DMS 273 treated with DMSO at 0.1 percent for 48 hours (cell line): ENCODE measurements around the gene ZMAT5.
A peak's percentile ranks its signal among the peaks of the same experiment; 100 is the strongest.

Experiments used
- DNase-seq: peaks from one replicate; lab custom pipeline; 2025; lab: John Stamatoyannopoulos, UW

The ZMAT5 gene

DNA sequence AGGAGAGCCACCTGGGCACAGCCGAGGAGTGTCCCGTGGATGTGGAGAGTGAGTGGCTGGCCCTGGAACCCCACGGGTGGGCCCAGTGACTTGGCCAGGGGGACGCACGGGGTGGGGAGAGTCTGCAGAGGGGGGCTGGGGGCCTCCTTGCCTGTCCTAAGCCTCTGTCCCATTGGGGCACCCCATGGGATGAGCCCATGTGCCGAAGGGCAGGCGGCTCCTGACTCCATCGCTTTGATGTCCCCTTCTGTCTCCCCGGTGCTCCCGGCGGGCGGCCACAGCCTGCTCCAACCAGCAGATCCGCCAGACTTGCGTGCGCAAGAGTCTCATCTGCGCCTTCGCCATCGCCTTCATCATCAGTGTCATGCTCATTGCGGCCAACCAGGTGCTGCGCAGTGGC, 37.6 kb downstream of the ZMAT5 start:
- DNase-seq, result no peak

DNA sequence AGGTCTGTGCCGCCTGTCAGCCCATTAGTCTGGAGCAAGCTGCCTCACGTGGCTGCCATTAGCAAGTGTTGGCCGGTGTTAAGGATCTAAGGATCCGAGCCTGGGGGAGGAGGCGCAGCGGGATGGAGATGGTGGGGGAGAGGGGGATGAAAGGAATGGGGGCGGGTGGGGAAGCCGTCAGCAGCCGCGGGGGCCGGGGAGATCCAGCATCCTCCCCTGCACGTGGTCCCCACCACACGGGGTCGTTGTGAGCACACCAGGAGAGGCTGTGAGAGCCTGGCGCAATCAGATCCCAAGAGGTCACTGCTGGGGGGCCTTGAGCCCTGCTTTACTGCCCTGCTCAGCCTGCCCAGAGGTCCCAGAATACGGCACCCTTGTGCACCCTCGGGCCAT, 39.7 kb downstream of the ZMAT5 start:
- DNase-seq, result no peak

DNA sequence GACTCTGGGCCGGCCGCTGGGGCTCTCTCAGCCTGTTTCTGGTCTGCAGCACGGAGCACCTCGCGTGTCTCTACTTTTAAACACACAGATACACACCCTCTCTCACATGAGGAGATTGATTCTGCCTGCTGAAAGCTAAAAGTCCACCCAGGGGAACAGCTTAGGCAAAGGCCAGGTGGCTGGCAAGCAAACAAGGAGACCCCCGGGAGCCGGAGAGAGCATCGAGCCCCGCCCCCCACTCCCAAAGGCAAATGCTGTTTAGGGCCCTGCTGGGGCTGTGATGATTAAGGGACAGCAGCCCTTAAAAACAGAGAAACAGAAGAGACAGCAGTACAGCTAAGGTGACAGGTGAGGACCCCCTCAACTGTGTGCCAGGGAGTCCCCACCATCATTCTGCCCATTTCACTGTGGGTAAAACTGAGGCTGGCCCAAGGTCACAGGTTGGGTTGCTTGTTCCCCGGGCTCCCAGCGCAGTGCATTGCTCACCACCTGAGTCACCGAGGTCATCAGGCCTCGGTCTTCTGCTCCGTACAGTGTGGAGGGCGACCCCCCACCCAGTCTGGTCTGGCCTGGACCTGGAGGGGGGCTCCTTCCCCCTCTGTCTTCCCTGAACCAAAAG, 40.2 kb downstream of the ZMAT5 start:
- no peak for DNase-seq

DNA sequence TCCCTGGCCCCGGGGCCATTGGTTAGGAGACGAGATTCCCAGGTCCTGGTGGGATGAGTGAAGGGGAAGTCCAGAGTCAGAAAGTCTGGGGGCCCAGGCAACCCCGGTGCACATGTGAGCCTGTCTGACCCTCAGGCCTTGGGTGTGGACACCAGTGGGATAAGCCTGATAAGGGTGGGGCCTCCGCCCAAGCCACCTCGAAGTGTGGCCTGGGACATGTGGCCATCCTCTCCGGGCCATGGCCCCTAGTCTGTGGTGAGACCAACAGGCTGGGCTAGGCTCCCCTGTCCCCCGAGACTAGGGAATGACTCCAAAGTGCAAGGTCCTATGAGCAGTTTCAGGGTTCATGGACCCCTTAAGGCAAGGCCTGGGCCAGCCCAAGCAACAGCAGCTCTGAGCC, 40.7 kb downstream of the ZMAT5 start:
- no peak for DNase-seq

DNA sequence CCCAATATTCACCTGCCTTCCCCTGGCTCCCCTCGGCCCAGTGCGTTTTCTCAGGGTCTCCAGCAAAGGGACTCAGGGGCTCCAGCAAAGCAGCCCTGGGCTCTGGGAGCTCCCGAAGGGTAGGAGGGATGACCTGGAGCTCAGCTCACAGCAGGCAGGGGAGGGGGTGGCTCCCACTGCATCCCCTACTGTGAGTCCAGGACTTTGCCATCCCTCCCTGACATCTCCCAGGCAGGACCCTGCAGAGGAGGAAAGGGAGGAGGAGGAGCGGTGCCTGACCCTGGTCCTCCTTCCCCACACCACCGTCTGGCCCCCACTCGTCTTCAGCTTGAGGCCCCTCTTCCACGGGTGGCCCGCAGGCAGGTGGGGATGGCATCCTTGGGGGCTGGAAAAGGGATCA, 42.0 kb downstream of the ZMAT5 start:
- DNase-seq, result no peak

DNA sequence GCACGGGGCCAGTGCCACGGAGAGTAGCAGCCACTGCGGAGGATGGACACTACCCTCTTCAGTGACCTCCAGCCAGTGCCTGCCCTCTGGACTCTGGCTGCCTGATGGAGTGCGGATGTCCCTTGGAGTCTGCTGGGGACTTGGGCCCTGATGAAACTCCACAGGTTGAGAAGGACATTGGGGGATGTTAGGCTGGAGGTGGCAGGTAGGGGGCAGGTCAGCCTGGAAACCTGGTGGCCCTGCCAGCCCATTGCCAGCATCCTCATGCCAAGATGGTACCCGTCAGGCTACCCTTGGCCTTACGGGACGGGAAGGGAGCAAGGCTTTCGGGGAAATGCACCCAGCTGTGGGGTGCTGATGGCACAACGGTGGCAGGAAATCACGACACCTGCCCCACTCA, 43.0 kb downstream of the ZMAT5 start:
- no peak for DNase-seq

DNA sequence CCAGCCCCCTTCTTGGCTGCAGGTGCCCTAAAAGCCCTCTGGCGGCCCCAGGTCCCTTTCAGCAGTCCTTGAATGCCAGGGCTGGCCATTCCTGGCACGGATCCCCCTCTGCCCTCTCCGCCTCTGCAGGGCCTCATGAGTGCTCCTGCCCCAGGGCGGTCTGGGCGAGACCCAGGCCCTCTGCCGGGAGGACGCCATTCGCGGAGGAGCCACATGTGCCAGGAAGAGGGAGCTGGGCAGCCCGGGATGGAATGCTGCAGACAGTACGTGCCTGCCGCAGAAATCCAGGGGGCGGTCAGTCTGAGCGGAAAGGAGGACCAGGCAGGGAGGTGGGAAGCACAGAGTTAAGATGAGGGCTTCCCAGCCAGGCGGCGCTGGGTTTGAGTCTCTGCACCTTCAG, 44.2 kb downstream of the ZMAT5 start:
- DNase-seq, result no peak

DNA sequence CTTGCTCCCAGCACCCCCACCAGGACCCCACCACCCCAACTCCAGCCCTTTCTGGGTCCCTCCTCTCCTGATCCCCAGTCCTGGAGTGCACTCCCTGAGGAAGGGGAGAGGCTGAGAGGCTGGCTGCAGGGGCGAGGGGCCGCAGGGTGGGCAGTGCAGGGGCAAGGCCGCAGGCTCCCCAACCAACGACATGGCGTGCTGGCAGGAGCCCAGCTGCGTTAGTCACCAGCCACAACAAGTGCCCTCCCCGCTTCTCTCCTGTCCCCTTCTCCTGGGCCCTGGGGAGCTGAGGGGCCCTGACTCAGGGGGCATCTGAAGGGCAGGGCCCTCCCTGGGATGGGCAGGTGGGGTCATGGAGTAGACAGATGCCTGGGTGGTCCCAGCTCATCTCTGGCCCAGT, 44.7 kb downstream of the ZMAT5 start:
- DNase-seq, result no peak

DNA sequence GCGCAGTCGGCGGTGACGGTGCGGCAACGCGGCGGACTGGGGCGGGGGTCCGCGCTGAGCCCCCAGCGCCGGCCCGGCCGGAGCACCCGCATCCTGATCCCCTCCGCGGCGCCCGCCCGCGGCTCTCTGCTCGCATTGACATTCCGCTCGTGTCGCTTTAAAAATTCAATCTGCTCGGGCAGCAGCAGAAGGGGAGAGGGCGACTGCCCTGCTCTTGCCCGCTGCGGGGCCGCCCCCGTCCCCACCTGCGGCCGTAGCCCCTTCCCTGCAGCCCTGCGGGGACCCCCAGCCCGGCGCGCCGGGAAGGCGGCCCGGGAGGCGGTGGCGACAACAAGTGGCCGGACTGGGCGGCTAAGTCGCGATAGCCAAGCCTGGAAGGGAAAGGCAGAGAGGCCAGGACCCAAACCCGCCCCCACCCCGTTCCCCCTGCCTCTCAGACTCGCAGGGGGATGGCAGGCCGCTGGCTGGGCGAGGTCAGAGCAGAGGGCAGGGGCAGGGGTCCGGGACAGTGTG, 45.9 kb downstream of the ZMAT5 start:
- no peak for DNase-seq

DNA sequence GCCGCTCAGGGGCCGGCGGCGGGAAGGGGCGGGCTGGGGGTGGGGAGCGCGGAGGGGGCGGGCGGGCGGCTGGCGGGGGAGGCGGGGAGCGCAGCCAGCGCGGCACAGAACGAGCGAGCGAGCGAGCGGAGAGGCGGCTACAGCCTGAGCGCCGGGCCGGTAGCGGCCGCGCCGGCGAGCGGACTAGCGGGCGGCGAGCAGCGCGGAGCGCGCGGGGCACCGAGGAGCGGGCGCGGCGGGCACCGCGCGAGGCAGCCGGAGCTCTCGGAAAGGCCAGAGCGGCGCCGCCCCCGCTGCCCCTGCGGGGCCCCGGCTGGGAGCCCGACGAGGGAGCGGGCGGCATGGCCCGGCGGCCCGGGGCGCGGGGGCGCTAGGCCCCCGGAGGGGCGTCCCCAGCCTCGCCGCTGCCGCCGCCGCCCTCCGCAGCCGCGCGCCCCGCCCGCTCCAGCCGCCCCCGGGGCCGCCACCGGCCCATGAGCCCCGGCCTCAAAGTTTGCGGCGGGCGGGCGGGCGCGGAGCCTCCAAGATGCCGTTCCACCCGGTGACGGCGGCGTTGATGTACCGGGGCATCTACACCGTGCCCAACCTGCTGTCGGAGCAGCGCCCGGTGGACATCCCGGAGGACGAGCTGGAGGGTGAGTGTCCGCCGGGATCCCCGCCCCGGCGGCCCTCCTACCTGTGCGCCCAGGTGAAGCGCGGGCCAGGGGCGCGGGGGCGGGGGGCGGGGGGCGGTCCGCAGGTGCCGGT, 46.7 kb downstream of the ZMAT5 start, which contains the start of gene CABP7:
Gene CABP7, plus strand, starts transcription at position 105 of the 747 bp plus-strand sequence. Its CDS starts 422 bp downstream, at position 527.
- DNase-seq, result no peak

DNA sequence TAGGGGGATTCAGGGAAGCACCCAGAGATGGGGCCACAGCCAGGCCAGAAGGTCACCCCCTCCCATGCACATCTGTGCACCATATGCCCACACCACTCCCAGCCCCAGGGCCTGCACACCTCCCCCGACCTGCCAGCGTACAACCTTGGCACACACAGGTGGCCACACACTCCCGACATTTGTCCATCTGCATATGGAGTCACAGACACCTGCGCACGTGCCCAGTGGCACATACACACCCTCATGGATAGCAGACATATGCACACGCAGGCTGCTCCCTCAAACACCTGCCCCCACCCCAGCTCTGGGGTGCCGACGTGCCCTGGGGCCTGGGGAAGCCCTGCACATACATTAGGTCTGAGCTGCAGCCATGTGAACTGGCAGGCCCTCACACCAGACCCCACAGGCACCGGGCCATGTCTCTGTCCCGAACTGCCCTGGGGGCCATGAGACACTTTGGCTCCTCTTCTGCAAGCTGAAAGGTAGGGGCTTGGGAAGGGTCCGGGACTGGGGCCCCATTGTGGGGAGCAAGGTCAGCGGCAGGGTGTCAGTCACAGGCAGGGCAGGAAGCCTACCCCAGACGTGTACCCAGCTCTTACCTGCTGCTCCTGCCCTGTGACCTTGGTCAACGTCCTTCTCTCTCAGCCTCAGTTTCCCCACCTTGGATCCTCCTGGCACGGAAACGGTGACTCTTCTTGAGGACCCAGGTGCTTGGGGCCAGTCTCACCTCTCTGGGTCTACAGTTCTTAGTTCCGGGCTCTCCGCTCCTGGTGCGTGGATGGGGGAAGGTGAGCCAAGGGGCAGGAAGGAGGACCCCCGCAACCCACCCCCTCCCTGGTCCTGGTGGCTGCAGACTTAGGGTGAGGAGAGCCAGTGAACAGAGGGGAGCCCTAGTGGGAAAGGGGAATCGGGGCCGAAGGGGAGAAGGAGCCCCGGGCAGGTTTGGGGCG, 47.6 kb downstream of the ZMAT5 start:
- peak; percentile 37 for DNase-seq

DNA sequence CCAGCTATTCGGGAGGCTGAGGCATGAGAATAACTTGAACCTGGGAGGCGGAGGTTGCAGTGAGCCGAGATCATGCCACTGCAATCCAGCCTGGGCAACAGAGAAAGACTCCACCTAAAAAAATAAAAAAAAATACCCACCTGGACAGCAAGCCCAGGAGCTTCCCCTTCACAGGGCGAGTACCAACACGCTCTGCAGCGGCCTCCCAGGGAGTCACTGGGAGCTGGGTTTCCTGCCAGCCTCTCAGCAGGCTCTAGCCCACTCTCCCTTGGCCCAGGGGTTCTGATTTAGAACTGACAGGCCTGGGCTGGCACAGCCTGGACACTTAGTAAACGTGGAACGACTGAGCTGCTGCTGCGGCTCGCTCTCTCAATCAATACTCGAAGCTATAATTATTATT, 49.0 kb downstream of the ZMAT5 start:
- DNase-seq, result peak; percentile 10

DNA sequence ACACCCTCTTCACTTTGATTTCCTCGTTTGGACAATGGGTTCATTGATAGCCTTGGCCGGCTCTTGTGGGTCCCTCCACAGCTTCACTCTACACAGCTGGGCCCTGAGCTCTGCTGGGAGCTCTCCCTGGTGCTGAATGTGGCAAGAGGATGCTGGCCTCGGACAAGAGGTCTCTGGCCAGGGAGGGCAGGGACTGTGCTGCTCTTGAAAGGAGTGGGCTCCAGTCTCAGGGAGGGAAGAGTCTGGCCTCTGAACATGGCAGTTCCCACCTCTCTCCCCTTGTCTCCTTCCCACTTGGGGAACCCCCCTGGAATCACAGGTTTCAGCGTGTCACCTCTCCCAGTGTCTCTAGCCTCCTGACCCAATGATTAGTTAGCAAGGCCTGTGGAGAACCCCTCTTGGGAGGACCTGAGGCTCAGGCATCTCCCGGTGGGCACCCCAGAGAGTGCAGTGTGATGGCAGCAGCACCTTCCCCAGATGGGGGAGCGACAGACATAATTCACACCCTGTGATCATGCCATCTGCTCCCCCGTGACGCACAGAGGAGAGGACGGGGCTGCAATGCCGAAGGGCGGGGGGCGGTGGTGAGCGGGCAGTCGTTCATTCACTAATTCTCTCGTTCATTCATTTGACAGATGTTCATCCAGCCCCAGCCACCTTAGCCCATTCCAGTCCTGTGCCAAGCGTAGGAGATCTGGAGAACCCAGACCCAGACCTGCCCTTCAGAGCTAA, 49.8 kb downstream of the ZMAT5 start:
- DNase-seq, result peak; percentile 62

DNA sequence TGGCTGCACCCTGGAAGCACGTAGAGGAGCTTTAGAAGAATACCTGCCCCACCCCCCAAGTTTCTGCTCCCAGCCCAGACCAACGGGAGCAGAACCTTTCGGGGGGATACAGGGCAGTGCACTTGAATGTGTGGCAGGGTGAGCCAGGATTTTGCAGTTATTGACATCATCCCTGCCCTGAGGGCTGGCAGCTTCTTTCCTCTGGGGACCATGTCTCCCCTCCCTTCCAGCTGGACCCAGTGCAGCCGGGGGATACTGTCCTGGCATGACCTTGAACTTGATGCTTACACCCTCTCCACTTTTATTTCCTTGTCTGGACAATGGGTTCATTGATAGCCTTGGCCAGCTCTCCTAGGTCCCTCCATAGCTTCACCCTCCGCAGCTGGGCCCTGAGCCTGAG, 51.1 kb downstream of the ZMAT5 start:
- DNase-seq, result no peak

DNA sequence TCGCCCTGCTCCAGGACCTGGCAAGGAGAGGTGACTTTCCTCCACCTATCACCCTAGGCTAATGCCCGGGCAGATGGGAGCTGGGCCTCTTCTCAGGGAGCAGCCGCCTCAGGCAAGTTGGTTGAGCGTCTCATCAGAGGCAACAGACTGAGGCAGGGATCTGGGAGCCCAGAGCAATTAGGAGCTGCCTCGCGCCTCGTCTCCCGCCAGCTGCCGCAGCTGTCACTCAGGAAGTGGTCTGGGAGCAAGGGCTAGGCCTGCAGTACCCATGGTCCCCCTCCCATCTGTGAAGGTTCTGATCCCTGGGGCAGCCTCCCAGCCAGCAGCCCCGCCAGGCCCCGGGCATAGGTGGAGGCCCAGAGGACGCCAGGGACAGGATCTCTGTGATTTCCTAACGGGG, 51.6 kb downstream of the ZMAT5 start:
- peak; percentile 49 for DNase-seq

DNA sequence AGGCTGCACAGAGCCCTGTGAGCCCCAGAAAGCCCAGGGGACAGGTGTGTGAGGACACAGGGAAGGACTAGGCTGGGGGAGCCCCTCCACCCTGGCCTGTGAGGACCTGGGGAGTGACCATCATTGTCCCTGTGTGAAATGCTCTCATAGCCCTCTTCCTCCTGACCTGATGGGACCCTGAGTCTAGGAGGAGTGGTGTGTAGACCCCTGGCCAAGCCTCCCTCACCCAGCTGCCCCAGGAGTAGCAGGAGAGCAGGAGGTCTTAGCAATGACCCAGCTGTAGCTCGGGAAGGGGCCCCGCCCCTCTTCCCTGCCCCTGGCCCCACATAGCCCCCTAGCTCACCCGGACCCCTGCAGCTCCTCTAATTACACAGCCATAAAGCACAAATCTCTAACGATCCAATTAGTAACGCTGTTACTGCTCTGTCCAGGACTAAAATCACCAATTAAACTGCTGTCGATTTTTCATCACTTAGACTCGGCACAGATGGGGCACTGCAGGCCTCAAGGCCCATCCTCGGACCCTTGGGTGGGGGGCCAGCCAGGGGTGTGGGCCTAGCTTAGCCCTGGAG, 53.6 kb downstream of the ZMAT5 start:
- DNase-seq, result no peak

DNA sequence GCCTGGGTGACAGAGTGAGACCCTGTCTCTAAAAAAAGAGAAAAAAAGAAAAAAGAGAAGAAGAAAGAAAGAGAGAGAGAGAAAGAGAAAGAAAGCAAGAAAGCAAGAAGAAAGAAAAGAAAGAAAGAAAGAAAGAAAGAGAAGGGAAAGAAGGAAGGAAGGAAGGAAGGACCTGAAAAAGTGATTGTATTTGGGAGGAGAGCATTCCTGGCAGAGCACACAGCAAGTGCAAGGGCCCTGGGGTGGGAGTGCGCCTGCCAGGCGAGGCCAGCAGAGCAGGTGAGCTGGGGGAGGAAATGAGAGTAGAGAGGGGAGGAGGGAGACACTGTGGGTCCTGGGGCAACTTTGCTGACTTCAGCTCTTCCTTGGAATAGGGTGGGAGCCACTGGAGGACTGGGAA, 54.7 kb downstream of the ZMAT5 start:
- DNase-seq, result no peak

DNA sequence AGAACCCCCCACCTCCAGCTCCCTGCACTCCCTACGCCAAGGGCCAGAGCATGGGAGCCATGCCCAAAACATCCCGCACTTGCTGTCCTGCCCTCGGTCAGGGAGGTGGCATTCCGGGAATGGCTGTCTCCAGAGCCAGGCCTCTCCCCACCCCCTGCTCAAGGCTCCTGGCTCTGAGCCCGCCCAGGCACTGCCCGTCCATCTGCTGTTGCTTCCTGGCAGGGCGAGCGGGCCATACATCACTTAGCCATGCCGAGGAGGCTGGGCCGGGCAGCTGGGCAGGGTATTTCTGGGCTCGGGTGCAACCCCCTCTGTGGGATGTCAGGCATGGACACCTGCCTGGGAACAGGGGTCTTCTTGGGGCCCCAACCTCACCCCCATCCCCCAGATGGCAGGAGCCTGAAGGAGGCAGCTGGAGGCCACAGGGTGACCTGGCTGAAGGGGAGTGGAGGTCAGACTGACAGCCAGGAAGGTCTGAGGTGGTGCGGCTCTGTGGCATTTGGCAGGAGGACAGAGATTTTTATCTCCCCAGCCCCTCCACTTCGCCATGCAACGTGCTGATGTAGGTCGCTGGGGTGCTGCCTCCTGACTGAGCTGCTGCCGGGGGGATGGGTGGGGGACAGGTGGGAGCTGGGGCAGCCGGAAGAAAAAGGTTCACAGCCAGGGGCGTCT, 55.7 kb downstream of the ZMAT5 start:
- DNase-seq, result peak; percentile 59

DNA sequence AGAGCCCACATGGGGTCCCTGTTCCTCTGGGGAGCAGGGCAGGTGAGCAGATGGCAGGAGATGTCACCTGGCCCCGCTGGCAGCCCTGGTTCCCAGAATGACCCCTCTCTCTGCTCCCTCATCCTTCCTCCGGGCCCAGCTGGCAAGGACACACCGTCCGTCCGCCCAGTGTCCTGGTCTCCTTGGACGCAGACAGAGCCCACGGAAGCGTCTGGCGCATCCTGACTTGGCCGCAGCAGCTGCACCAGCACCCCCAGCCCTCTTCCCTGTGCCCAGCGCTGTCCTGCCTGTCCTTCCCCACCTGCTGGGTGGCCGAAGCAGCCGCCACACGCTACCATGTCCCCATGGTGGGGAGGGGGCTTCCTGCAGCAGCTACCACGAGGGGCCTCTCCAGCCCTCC, 56.6 kb downstream of the ZMAT5 start:
- no peak for DNase-seq

DNA sequence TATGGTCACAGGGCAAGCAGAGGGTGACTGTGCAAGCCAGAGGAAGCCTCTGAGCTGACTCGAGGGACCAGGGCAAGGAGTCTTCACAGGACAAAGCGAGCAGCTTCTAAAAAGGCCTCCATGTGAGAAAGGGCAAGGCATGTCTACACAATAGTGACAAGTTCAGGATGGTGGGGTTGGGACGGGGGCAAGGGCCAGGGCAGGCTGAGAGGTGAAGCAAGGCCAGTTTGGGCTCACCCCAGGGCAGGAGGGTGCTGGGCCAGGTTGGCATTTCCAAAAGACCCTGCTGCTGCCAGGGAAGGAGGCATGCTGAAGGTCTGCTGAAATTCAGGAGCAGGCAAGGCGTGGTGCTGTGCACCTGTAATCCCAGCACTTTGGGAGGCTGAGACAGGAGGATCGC, 59.3 kb downstream of the ZMAT5 start:
- no peak for DNase-seq

DNA sequence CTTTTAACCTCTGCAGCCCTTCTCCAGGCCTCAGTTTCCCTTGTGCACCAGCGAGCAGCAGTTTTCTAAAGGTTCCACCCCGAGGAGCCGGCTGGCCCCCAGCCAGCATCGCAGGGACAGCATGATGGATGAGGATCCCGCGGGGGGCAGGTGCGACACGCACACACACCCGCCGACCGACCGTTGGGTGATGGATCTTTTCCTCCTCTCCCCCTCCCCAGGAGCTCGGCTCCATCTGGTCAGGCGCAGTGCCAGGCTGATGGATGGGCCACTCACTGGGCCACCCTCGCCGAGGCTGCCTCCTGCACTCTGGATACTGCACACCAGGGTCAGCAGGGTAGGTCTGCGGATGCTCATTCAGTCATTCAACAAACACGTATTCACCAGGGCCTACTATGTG, 59.8 kb downstream of the ZMAT5 start:
- no peak for DNase-seq
